ENCODE data around the gene CARD14.

Gene CARD14

DNA sequence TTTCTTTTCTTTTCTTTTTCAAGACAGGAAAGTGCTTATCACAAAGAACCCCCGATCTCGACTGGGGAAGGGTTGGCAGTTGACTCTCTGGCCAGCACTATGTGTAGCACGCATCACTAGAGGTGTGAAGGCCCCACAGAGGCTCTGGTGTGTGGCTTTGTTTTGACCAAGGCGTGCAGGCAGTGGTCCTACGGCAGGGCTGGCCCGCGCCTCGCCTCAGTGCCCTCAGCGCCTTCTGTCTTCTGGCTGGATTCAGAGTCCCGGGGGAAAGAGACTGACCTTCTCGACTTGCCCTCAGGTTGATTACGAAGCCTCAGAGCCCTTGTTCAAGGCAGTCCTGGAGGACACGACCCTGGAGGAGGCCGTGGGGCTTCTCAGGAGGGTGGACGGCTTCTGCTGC is 31.6 kb downstream of the CARD14 start:
- no peak for DNase-seq (ENCODE audit: extremely low read depth, low read depth)
- no peak for TF ChIP-seq CTCF (IDR thresholded peaks at IDR 0.05; ENCODE audit: low read depth, low read length)

DNA sequence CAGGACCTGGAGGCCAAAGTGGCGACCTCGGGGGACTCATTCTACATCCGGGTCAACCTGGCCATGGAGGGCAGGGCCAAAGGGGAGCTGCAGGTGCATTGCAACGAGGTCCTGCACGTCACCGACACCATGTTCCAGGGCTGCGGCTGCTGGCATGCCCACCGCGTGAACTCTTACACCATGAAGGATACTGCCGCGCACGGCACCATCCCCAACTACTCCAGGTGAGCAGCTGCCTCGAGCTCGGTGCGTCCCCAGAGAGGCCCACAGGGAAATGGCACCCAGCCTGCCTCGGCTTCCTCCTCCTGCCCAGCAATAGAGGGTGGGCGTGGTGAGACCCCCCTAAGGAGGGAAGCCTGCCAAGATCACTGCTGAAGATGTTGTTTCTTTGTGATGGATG is 32.4 kb downstream of the CARD14 start:
- no peak for TF ChIP-seq CTCF (IDR thresholded peaks at IDR 0.05; ENCODE audit: low read depth, low read length)
- no peak for DNase-seq (ENCODE audit: extremely low read depth, low read depth)

DNA sequence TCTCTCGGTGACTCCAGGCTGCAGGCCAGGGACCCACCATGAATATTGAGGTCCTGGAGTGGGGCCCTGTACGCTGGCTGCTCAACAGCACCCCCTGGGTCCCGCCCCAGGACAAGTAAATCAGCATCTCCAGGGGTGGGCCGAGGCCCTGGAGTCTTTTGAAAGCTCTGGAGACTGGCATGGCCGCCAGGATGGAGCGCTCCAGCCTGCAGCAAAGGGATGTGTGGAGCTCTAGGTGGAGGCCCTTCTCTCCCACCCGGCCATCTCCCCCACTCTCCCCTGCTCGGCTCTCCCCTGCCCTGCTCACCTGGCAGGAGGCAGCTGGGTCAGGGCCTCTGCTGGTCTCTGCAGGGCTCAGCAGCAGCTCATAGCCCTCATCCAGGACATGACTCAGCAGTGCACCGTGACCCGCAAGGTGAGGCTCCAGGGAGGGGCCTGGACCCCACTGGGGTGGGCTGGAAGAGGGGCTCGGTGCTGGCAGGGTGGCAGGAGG is 33.7 kb downstream of the CARD14 start:
- no peak for TF ChIP-seq CTCF (IDR thresholded peaks at IDR 0.05; ENCODE audit: low read depth, low read length)
- no peak for DNase-seq (ENCODE audit: extremely low read depth, low read depth)

DNA sequence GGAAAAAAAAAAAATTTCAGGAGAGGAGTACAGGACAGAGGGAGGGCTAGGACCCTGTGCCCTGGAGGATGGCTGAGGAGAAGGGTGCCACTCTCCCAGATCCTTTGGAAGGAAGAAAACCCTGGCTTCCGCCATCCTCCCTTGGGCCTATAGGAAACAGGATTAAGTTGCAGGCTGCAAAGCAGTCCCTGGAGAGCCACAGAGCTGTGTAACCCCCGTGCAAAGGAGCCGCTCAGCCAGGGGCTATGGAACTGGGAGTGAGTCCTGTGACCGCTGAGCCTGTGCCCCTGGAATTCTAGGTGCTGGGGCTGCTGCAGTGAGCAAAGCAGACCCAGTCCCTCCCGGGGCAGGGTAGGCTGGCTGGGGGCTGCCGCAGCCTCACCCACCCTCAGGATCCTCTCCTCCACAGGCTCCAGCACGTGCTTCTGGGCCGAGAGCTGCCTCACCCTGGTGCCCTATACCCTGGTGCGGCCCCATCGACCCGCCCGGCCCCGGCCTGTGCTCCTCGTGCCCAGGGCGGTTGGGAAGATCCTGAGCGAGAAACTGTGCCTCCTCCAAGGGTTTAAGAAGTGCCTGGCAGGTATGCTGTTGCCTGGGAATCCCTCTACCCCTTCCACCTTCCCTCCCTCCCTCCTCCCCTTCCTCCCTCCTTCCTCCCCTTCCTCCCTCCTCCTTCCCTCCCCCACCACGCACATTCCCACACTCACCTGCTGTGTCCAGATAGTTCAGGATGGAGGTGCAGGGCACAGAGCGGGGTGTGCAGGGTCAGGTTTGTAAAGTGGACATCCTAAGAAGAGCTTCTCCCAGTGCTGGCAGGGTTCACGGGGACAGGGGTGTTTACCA is 35.0 kb downstream of the CARD14 start:
- no peak for DNase-seq (ENCODE audit: extremely low read depth, low read depth)
- TF ChIP-seq CTCF (IDR thresholded peaks at IDR 0.05; ENCODE audit: low read depth, low read length): no peak

GRCh38 chr17:80205811-80206210 is 36.0 kb downstream of the CARD14 start:
- no peak for DNase-seq (ENCODE audit: extremely low read depth, low read depth)
- TF ChIP-seq CTCF (IDR thresholded peaks at IDR 0.05; ENCODE audit: low read depth, low read length): no peak

- no peak for DNase-seq (ENCODE audit: extremely low read depth, low read depth)
- TF ChIP-seq CTCF (IDR thresholded peaks at IDR 0.05; ENCODE audit: low read depth, low read length): no peak
Measured at GRCh38 chr17:80208050-80208449, 38.2 kb downstream of the CARD14 start.

GRCh38 chr17:80209765-80210164 is 39.9 kb downstream of the CARD14 start:
- DNase-seq (ENCODE audit: extremely low read depth, low read depth): no peak
- no peak for TF ChIP-seq CTCF (IDR thresholded peaks at IDR 0.05; ENCODE audit: low read depth, low read length)

All from AG09319 (cell line).